Measurements from ENCODE around the gene ELOB. TPM values are rescaled to one million over a fixed set of nuclear protein-coding genes. Genes with fewer than 3 reads are reported as not detected.

Gene ELOB
- total RNA-seq, 2 experiments from 2014 or later: 260 to 318 TPM

- Mint-ChIP-seq H3K36me3 (peaks cover 85% of the 10 kb centered on the region), H3K4me1 (peaks cover 12% of the 10 kb centered on the region), H3K27me3 (no peaks in the 10 kb centered on the region), H3K9me3 (ENCODE audit: low read depth) (no peaks in the 10 kb centered on the region), H3K27ac (no peak overlapping the region), H3K4me3 (no peak overlapping the region)
- ATAC-seq (no peak), DNase-seq (no peak)
- CTCF ChIA-PET: no interaction called here
Measured at GRCh38 chr16:2765462-2766404, 11.3 kb downstream of the ELOB start.

GRCh38 chr16:2764718-2765117, 12.4 kb downstream of the ELOB start:
- DNase-seq: no peak
- ATAC-seq: no peak
- H3K27me3 Mint-ChIP-seq: no peaks in the 10 kb centered on the region
- H3K4me1 Mint-ChIP-seq: peaks cover 7% of the 10 kb centered on the region
- CTCF ChIA-PET: no interaction called here
- no peak overlapping the region for H3K27ac Mint-ChIP-seq
- peaks cover 87% of the 10 kb centered on the region for H3K36me3 Mint-ChIP-seq
- no peaks in the 10 kb centered on the region for H3K9me3 Mint-ChIP-seq (ENCODE audit: low read depth)
- no peak overlapping the region for H3K4me3 Mint-ChIP-seq

GRCh38 chr16:2763173-2763572, 13.9 kb downstream of the ELOB start:
- Mint-ChIP-seq H3K27me3 (no peaks in the 10 kb centered on the region), H3K9me3 (ENCODE audit: low read depth) (no peaks in the 10 kb centered on the region), H3K27ac (no peak overlapping the region), H3K4me3 (no peak overlapping the region), H3K36me3 (peaks cover 90% of the 10 kb centered on the region), H3K4me1 (peaks cover 7% of the 10 kb centered on the region)
- ATAC-seq (no peak), DNase-seq (no peak)
- CTCF ChIA-PET: interaction anchor here (1.5 kb wide), 1 partner anchor 9 kb away, joined by 3 read pairs; no protein-coding TSS in a partner anchor

- Mint-ChIP-seq H3K9me3 (ENCODE audit: low read depth) (no peaks in the 10 kb centered on the region), H3K4me3 (no peak overlapping the region), H3K36me3 (peaks cover 91% of the 10 kb centered on the region), H3K27ac (no peak overlapping the region), H3K4me1 (peaks cover 10% of the 10 kb centered on the region), H3K27me3 (no peaks in the 10 kb centered on the region)
- DNase-seq (no peak), ATAC-seq (no peak)
- CTCF ChIA-PET: no interaction called here
Measured at GRCh38 chr16:2762711-2763110, 14.4 kb downstream of the ELOB start.

GRCh38 chr16:2761886-2762583, 15.0 kb downstream of the ELOB start:
- DNase-seq (no peak), ATAC-seq (no peak)
- CTCF ChIA-PET: no interaction called here
- Mint-ChIP-seq H3K4me1 (peaks cover 14% of the 10 kb centered on the region), H3K27ac (no peak overlapping the region), H3K4me3 (no peak overlapping the region), H3K9me3 (ENCODE audit: low read depth) (no peaks in the 10 kb centered on the region), H3K27me3 (no peaks in the 10 kb centered on the region), H3K36me3 (peaks cover 94% of the 10 kb centered on the region)

- no peak for ATAC-seq
- Mint-ChIP-seq H3K36me3 (peaks cover 97% of the 10 kb centered on the region), H3K27me3 (no peaks in the 10 kb centered on the region), H3K9me3 (ENCODE audit: low read depth) (no peaks in the 10 kb centered on the region), H3K4me1 (peaks cover 19% of the 10 kb centered on the region), H3K27ac (no peak overlapping the region), H3K4me3 (no peak overlapping the region)
- CTCF ChIA-PET: no interaction called here
- no peak for DNase-seq
Measured at GRCh38 chr16:2761472-2761871, 15.6 kb downstream of the ELOB start.

GRCh38 chr16:2757344-2757743, 19.7 kb downstream of the ELOB start:
- DNase-seq (no peak), ATAC-seq (no peak)
- Mint-ChIP-seq H3K9me3 (ENCODE audit: low read depth) (no peaks in the 10 kb centered on the region), H3K27me3 (no peaks in the 10 kb centered on the region), H3K36me3 (peaks cover 84% of the 10 kb centered on the region), H3K27ac (no peak overlapping the region), H3K4me3 (no peak overlapping the region), H3K4me1 (peaks cover 44% of the 10 kb centered on the region)
- CTCF ChIA-PET: interaction anchor here (1.7 kb wide), 1 partner anchor 111 kb away, joined by 4 read pairs; no protein-coding TSS in a partner anchor

GRCh38 chr16:2756288-2757015, 20.6 kb downstream of the ELOB start:
- no peak overlapping the region for H3K4me3 Mint-ChIP-seq
- ATAC-seq (no peak), DNase-seq (no peak)
- CTCF ChIA-PET: interaction anchor here (0.8 kb wide), 1 partner anchor 83 kb away, joined by 4 read pairs; no protein-coding TSS in a partner anchor
- H3K36me3 Mint-ChIP-seq: peaks cover 75% of the 10 kb centered on the region
- no peaks in the 10 kb centered on the region for H3K27me3 Mint-ChIP-seq
- peaks cover 49% of the 10 kb centered on the region for H3K4me1 Mint-ChIP-seq
- peak overlapping the region; percentile 41 for H3K27ac Mint-ChIP-seq
- no peaks in the 10 kb centered on the region for H3K9me3 Mint-ChIP-seq (ENCODE audit: low read depth)

- peak overlapping the region; percentile 89 for H3K4me3 Mint-ChIP-seq
- DNase-seq (no peak), ATAC-seq (no peak)
- no peaks in the 10 kb centered on the region for H3K9me3 Mint-ChIP-seq (ENCODE audit: low read depth)
- peaks cover 62% of the 10 kb centered on the region for H3K4me1 Mint-ChIP-seq
- H3K36me3 Mint-ChIP-seq: peaks cover 64% of the 10 kb centered on the region
- peak overlapping the region; percentile 79 for H3K27ac Mint-ChIP-seq
- CTCF ChIA-PET: interaction anchor here (1.1 kb wide), 1 partner anchor 19 kb away, joined by 3 read pairs; no protein-coding TSS in a partner anchor
- H3K27me3 Mint-ChIP-seq: no peaks in the 10 kb centered on the region
Measured at GRCh38 chr16:2755158-2755557, 21.9 kb downstream of the ELOB start.

GRCh38 chr16:2753733-2754020, 23.4 kb downstream of the ELOB start:
- Mint-ChIP-seq H3K9me3 (ENCODE audit: low read depth) (no peaks in the 10 kb centered on the region), H3K4me1 (peaks cover 68% of the 10 kb centered on the region), H3K27ac (peak overlapping the region; percentile 79), H3K27me3 (no peaks in the 10 kb centered on the region), H3K4me3 (peak overlapping the region; percentile 89), H3K36me3 (peaks cover 53% of the 10 kb centered on the region)
- CTCF ChIA-PET: interaction anchor here (1.0 to 3.1 kb wide), 7 partner anchors 10 to 212 kb away, joined by 3 to 8 read pairs (median 3); no protein-coding TSS in a partner anchor
- ATAC-seq (no peak), DNase-seq (no peak)

GRCh38 chr16:2752850-2753732, 24.0 kb downstream of the ELOB start:
- H3K27me3 Mint-ChIP-seq: no peaks in the 10 kb centered on the region
- no peaks in the 10 kb centered on the region for H3K9me3 Mint-ChIP-seq (ENCODE audit: low read depth)
- H3K4me3 Mint-ChIP-seq: peak overlapping the region; percentile 89
- ATAC-seq (peak; percentile 58), DNase-seq (peak; percentile 82)
- H3K27ac Mint-ChIP-seq: peak overlapping the region; percentile 100
- CTCF ChIA-PET: interaction anchor here (0.6 to 3.1 kb wide), 8 partner anchors 16 to 158 kb away, joined by 3 to 8 read pairs (median 4); no protein-coding TSS in a partner anchor
- H3K36me3 Mint-ChIP-seq: peaks cover 48% of the 10 kb centered on the region
- H3K4me1 Mint-ChIP-seq: peaks cover 64% of the 10 kb centered on the region

GRCh38 chr16:2752035-2752849, 24.8 kb downstream of the ELOB start, which contains the start of gene SRRM2:
Gene SRRM2 (plus strand): TSS chr16:2752638. CDS start chr16:2756365, 3,727 bp downstream.
- peak within 1 kb of the TSS; percentile 100 for H3K27ac Mint-ChIP-seq
- peaks cover 39% of the 10 kb centered on the region for H3K36me3 Mint-ChIP-seq
- ATAC-seq: peak; percentile 89
- H3K4me3 Mint-ChIP-seq: peak within 1 kb of the TSS; percentile 89
- no peaks in the 10 kb centered on the region for H3K9me3 Mint-ChIP-seq (ENCODE audit: low read depth)
- H3K27me3 Mint-ChIP-seq: no peaks in the 10 kb centered on the region
- CTCF ChIA-PET: interaction anchor here (0.6 to 3.1 kb wide), 6 partner anchors 24 to 159 kb away, joined by 3 to 7 read pairs (median 5); partner anchors contain the start of gene PRSS27
- peaks cover 58% of the 10 kb centered on the region for H3K4me1 Mint-ChIP-seq
- DNase-seq: peak; percentile 98

Data from activated CD8-positive, alpha-beta memory T cell treated with anti-CD3 and anti-CD28 coated beads, Interleukin-2, amount 10 ng/mL, durations not matched to agents 7 days and 5 days (primary cell).